Fibroblast of skin of back (primary cell): ENCODE results near the gene STX8.

Experiments
- DNase-seq: peaks from one replicate; pipeline ENCODE4 v3.0.0-alpha.2; 2013

STX8 gene

GRCh38 chr17:9221147-9221921 is 354.3 kb downstream of the STX8 start:
- no peak for DNase-seq

GRCh38 chr17:9220398-9221146 is 355.0 kb downstream of the STX8 start:
- DNase-seq: no peak

- no peak for DNase-seq
Observed at GRCh38 chr17:9219631-9220397, 355.8 kb downstream of the STX8 start.

GRCh38 chr17:9218911-9219310 is 356.7 kb downstream of the STX8 start:
- DNase-seq: no peak

- no peak for DNase-seq
Observed at GRCh38 chr17:9218064-9218635, 357.5 kb downstream of the STX8 start.

- peak; percentile 81 for DNase-seq
Observed at GRCh38 chr17:9217151-9218056, 358.2 kb downstream of the STX8 start.

GRCh38 chr17:9215465-9215864 is 360.2 kb downstream of the STX8 start:
- DNase-seq: no peak

- no peak for DNase-seq
Observed at GRCh38 chr17:9213303-9213640, 362.3 kb downstream of the STX8 start.

GRCh38 chr17:9212376-9213302 is 363.0 kb downstream of the STX8 start:
- no peak for DNase-seq

- no peak for DNase-seq
Observed at GRCh38 chr17:9211133-9211765, 364.4 kb downstream of the STX8 start.

- no peak for DNase-seq
Observed at GRCh38 chr17:9209781-9210370, 365.7 kb downstream of the STX8 start.

- DNase-seq: no peak
Observed at GRCh38 chr17:9209347-9209746, 366.3 kb downstream of the STX8 start.

GRCh38 chr17:9208381-9209105 is 367.1 kb downstream of the STX8 start:
- no peak for DNase-seq

GRCh38 chr17:9206741-9207332 is 368.8 kb downstream of the STX8 start:
- DNase-seq: no peak

GRCh38 chr17:9206410-9206703 is 369.3 kb downstream of the STX8 start:
- no peak for DNase-seq

- no peak for DNase-seq
Observed at GRCh38 chr17:9205520-9206409, 369.9 kb downstream of the STX8 start.

- DNase-seq: no peak
Observed at GRCh38 chr17:9204637-9205329, 370.8 kb downstream of the STX8 start.
